Brain microvascular endothelial cell (primary cell): Measurements from ENCODE around the gene SEC14L3.
"Not testable (repeated sequence)": the region's sequence is repeated elsewhere in the genome, so short reads cannot be mapped to it uniquely, and the experiment has no call there.

Experiments
- DNase-seq: peaks from one replicate; pipeline ENCODE4 v3.0.0-alpha.2; 2020
- H3K27ac ChIP-seq: fragments of 250-450 bp; sonication (Bioruptor Pico); 2 replicates; pipeline ENCODE4 v1.5.1; 2020; ENCODE audit warnings: mild to moderate bottlenecking, moderate library complexity
- H3K27me3 ChIP-seq: fragments of 250-450 bp; sonication (Bioruptor Pico); replicated peaks from 2 replicates; pipeline ENCODE4 v1.5.1; 2020; ENCODE audit warnings: mild to moderate bottlenecking
- H3K36me3 ChIP-seq: fragments of 250-450 bp; sonication (Bioruptor Pico); replicated peaks from 2 replicates; pipeline ENCODE4 v1.5.1; 2020; ENCODE audit warnings: mild to moderate bottlenecking
- H3K4me3 ChIP-seq: 2 replicates; pipeline ENCODE4 v1.5.1; 2011; ENCODE audit warnings: low read depth, mild to moderate bottlenecking, control low read depth, low read length, moderate library complexity
- CTCF ChIP-seq: IDR thresholded peaks from 2 replicates; pipeline ENCODE4 v1.5.1; 2011; ENCODE audit warnings: low read depth, mild to moderate bottlenecking, moderate library complexity, low read length, control low read depth, inconsistent platforms; ENCODE audit errors: missing control alignments
- in situ Hi-C: cut with HindIII; loops from 2 replicates; pipeline ENCODE4 v1.10.0; 2017; ENCODE audit warnings: low sequenced_read_pairs, low pct_ligation_motif_present

The SEC14L3 gene

DNA sequence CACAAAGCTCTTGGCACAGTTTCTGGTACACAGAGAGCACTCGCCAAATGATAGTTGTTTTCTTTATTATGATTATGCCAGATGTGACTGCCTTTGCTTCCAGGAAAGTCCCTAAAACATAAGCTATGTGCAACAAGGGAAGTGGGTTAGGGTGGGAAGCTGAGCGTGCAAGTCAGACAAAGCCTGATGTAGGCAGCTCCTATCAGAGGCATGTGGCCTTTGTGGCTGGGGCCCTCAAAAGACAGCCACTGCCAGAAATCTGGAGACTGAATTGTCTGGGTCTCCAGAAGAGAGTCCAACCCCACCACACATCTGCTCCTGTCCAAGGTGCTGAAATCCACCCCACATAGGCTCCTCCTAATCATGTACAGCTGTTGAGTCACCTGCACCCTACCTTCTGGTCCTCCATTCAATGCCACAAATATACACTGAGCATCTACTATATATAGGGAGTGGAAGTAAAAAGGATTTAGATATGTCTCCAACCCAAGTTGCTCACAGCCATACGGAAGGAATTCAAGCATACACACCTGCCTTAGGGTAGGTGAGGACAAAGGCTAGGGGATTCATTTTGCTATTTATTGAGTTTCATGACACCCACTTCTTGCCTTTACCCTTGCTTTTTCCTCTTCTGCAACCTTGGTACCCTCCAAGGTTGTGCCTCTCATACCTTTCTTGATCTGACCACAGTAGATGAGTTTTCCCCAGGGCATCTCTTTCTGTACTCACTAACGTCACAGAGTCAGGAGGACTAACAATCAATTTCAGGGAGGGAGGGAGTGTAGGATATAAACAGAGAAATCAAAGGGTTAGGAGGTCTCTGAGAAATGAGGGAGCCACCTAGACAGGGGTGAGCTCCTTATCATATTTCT, 12.4 kb downstream of the SEC14L3 start:
- Histone ChIP-seq H3K27ac (no peak overlapping the region), H3K4me3 (no peak overlapping the region), H3K27me3 (no peaks in the 10 kb centered on the region), H3K36me3 (no peaks in the 10 kb centered on the region)
- in situ Hi-C loops, result no loop called here
- DNase-seq, result no peak
- no peak for TF ChIP-seq CTCF

- peak; percentile 16 for DNase-seq
- Histone ChIP-seq H3K27ac (no peak overlapping the region), H3K36me3 (no peaks in the 10 kb centered on the region), H3K4me3 (no peak overlapping the region), H3K27me3 (no peaks in the 10 kb centered on the region)
- in situ Hi-C loops, result no loop called here
- no peak for TF ChIP-seq CTCF
Observed at GRCh38 chr22:30457981-30458380, 13.8 kb downstream of the SEC14L3 start.

DNA sequence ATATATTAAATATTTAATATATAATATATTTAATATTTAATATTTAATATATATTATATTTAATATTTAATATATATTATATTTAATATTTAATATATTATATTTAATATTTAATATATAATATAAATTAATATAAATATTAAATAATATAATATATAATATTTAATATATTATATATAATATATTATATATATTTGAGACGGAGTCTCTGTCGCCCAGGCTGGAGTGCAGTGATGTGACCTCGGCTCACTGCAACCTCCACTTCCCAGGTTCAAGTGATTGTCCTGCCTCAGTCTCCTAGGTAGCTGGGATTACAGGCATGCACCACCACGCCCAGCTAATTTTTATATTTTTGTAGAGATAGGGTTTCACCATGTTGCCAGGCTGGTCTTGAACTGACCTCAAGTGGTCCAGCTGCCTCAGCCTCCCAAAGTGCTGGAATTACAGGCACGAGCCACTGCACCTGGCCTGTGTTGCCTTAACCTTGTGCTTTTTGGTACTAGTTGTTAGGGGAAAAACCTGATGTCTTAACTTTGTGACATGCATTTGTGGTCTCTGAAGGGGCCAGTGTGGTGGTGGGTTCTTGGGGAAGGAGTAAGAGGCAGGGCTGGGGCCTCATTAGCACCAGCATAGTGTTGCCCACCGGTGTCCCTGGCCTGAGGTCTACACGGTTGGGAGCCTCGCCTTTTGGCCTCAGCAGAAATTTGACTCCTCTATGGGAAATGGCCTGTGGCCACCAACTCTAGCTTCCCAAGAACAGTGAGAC, 16.6 kb downstream of the SEC14L3 start:
- no peak for DNase-seq
- no peak overlapping the region for H3K4me3 ChIP-seq
- in situ Hi-C loops, result no loop called here
- no peak for TF ChIP-seq CTCF
- H3K27ac ChIP-seq, result no peak overlapping the region
- H3K36me3 ChIP-seq, result no peaks in the 10 kb centered on the region
- no peaks in the 10 kb centered on the region for H3K27me3 ChIP-seq

- Histone ChIP-seq H3K4me3 (no peak overlapping the region), H3K36me3 (no peaks in the 10 kb centered on the region), H3K27me3 (no peaks in the 10 kb centered on the region), H3K27ac (no peak overlapping the region)
- DNase-seq, result no peak
- TF ChIP-seq CTCF, result no peak
- in situ Hi-C loops, result no loop called here
Observed at GRCh38 chr22:30453731-30454510, 17.9 kb downstream of the SEC14L3 start.

- Histone ChIP-seq H3K27me3 (no peaks in the 10 kb centered on the region), H3K27ac (no peak overlapping the region), H3K36me3 (no peaks in the 10 kb centered on the region), H3K4me3 (no peak overlapping the region)
- TF ChIP-seq CTCF, result no peak
- in situ Hi-C loops, result no loop called here
- DNase-seq, result no peak
Observed at GRCh38 chr22:30452861-30453260, 19.0 kb downstream of the SEC14L3 start.

- H3K27me3 ChIP-seq, H3K4me3 ChIP-seq, DNase-seq, in situ Hi-C loops, H3K27ac ChIP-seq, H3K36me3 ChIP-seq: not testable (repeated sequence)
Observed at GRCh38 chr22:30451488-30451887, 20.3 kb downstream of the SEC14L3 start.
